Stimulated activated CD8-positive, alpha-beta memory T cell treated with anti-CD3 and anti-CD28 coated beads, Interleukin-7, amount 100 ng/mL, for 1 hour (primary cell): ENCODE results near the gene SMIM5.
A peak's percentile ranks its signal among the peaks of the same experiment; 100 is the strongest.
"Not testable (repeated sequence)": the region's sequence is repeated elsewhere in the genome, so short reads cannot be mapped to it uniquely, and the experiment has no call there.

Experiments
- DNase-seq, 2 donors: peaks; one replicate each; pipeline ENCODE4 v3.0.0-alpha.2; 2020; ENCODE audit warnings: low read depth in 2 of 2

The SMIM5 gene

GRCh38 chr17:75632863-75633485 is at the start of gene SMIM5:
SMIM5 (plus strand) TSS chr17:75633434; CDS start chr17:75640202, 6,768 bp downstream.
- peak; percentile 63 to 76 for DNase-seq

- no peak for DNase-seq
These were observed 48.4 kb upstream of the SMIM5 start for GRCh38 chr17:75584849-75585175.

GRCh38 chr17:75587675-75588595 is 45.3 kb upstream of the SMIM5 start, which contains the start of gene MYO15B:
MYO15B (plus strand) TSS chr17:75587800; CDS start chr17:75588058, 258 bp downstream.
- DNase-seq: peak; percentile 30 to 37

- DNase-seq: no peak
These were observed 44.6 kb upstream of the SMIM5 start for GRCh38 chr17:75588596-75589011.

GRCh38 chr17:75589012-75589918 is 44.0 kb upstream of the SMIM5 start:
- DNase-seq: peak; percentile 88 to 97

GRCh38 chr17:75589919-75590303 is 43.3 kb upstream of the SMIM5 start:
- DNase-seq: no peak

GRCh38 chr17:75590314-75590761 is 42.9 kb upstream of the SMIM5 start:
- DNase-seq: no peak

GRCh38 chr17:75590849-75591721 is 42.1 kb upstream of the SMIM5 start:
- DNase-seq: no peak

- no peak for DNase-seq
These were observed 41.4 kb upstream of the SMIM5 start for GRCh38 chr17:75591722-75592302.

GRCh38 chr17:75592348-75593020 is 40.8 kb upstream of the SMIM5 start:
- DNase-seq: no peak

GRCh38 chr17:75593430-75593829 is 39.8 kb upstream of the SMIM5 start:
- not testable (repeated sequence) for DNase-seq

GRCh38 chr17:75594499-75595283 is 38.5 kb upstream of the SMIM5 start:
- no peak for DNase-seq

GRCh38 chr17:75595284-75595919 is 37.8 kb upstream of the SMIM5 start:
- no peak for DNase-seq

GRCh38 chr17:75595920-75596313 is 37.3 kb upstream of the SMIM5 start:
- no peak for DNase-seq

- no peak for DNase-seq
These were observed 36.7 kb upstream of the SMIM5 start for GRCh38 chr17:75596320-75597087.

- DNase-seq: peak in 1 of 2 donors; percentile 32
These were observed 31.9 kb upstream of the SMIM5 start for GRCh38 chr17:75601057-75601987.

- DNase-seq: no peak
These were observed 30.6 kb upstream of the SMIM5 start for GRCh38 chr17:75602644-75603043.
